Measurements from ENCODE around the gene LCE2D. TPM values are rescaled to one million over a fixed set of nuclear protein-coding genes. Genes with fewer than 3 reads are reported as not detected.
"Not testable (repeated sequence)": the region's sequence is repeated elsewhere in the genome, so short reads cannot be mapped to it uniquely, and the experiment has no call there.

The LCE2D gene, protein sequence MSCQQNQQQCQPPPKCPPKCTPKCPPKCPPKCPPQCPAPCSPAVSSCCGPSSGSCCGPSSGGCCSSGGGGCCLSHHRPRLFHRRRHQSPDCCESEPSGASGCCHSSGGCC
- not detected for polyA plus RNA-seq (ENCODE audit: insufficient read length)

DNA sequence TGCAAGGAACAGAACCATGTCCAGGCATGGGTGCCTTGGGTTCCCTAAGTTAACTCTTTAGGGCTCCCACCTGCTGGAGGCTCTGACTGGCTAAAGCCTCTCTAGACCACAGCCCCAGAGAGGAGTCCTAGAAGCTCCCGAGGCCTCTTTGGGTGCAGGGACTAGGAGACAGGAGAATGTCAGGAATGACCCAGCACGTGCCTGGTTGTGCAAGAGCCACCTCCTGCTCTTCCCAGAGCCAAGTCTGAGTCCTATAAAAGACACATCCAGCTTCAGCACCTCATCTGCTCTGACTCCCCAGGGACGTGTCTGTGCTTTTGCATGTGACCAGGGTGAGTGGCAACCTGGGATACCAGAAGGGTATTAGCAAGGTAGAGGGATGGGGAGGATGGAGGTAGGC, at the start of gene LCE2D:
LCE2D (plus strand) TSS at position 283 of the 400 bp plus-strand sequence. CDS start 726 bp downstream, outside the sequence.
- no peak for DNase-seq

DNA sequence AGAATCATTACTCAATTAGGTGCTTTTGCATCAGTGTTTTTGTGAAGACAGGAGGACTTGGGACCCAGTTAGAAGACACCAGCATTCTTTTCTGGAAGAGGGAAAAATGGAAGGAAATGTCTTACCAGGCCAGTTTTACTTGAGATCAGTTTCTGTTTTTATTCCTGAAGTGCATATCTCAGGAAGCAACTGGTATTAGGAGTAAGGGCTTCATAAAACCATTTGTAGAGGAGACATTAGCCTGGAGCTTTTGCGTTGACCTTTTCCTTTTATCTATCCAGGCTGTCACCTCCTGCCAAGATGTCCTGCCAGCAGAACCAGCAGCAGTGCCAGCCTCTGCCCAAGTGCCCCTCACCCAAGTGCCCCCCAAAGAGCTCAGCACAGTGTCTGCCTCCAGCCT, 49.7 kb upstream of the LCE2D start, which contains the start of gene LCE3B:
LCE3B (plus strand) TSS at position 301 of the 400 bp plus-strand sequence; CDS start at position 301, 0 bp downstream.
- no peak for DNase-seq

DNA sequence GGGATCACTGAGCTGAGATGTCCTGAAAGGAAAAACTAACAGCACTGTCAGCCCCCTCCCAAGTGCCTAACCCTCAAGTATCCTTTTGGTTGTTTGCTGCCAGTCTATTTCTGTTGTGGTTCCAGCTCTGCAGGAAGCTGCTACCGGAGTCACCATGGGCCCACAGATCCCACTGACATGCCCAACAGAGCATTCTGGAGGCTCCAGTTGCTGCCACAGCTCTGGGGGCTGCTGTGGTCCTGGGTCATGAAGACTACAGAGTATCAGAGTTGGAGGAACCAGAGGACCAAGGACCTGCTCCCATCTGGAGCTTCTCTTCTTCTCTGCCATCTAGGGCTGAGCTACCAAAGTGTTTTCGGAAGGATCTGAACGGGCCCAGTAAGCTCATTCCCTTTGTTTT, 41.2 kb upstream of the LCE2D start:
- no peak for DNase-seq

DNA sequence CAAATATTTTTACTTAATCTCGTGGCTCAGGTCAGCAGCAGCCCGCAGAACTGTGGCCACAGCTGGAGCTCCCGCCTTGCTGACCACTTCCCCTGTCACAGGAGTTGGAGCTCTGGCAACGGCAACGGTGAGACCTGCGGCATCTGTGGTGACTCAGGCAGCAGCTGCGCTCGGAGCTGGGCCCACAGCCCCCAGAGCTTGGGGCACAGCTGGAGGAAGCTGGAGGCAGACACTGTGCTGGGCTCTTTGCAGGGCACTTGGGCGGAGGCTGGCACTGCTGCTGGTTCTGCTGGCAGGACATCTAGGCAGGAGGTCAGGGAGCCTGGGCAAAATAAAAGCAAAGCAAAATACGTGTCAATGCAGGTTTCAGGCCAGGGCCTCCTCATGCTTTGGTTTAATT, 40.4 kb upstream of the LCE2D start, which contains the start of gene LCE3A:
LCE3A (minus strand) TSS at position 301 of the 400 bp plus-strand sequence; CDS start at position 301, 0 bp downstream.
- DNase-seq: peak; percentile 19

DNA sequence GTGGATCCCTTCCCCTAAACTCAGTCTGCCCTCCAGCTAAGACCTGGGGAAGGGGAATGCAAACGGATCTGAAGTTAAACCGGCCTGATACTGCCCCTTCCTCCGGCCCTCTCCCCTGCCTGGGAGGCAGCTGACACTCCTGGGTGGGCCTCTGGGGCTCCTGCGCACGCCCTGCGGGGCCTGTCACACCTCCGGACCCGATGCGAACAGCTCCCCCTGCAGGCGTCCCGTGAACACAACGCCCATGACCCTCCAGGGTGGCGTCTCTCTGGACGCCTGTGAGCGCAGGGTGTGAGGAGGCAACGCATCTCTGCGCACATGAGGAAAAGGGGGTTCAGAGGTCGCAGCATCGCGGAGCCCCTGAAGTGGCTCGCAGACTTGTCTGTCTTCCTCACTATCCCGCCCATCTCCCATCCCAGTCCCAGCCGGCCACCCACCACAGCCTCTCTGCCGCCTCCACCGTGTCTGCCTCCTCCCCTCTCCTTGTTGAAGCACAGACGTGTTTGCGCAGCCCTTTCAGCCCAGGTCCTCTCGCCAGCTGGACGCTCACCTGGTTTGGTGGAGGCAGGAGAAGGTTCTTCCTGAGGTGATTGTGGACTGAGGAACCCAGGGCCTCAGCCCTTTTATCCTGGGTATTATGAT, 39.9 kb upstream of the LCE2D start:
- no peak for DNase-seq

DNA sequence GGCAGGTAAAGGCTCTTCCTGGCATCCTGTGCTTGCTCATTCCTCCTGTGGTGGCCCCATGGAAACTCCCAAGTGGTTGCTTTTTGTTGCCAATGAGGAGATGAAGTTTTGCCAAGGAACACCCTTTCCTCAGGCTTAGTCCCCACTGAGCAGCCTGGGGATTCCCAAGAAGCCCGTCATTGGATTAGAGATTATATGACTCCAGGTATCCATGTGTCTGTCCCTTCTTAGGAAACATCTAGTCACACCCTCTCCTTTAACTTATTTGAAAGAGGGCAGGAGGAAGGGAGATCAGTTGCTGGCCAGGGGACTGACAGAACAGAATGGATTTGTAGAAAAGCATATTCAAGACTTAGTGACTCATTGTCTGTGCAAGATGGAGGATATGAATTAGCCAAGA, 36.4 kb upstream of the LCE2D start:
- DNase-seq: no peak

DNA sequence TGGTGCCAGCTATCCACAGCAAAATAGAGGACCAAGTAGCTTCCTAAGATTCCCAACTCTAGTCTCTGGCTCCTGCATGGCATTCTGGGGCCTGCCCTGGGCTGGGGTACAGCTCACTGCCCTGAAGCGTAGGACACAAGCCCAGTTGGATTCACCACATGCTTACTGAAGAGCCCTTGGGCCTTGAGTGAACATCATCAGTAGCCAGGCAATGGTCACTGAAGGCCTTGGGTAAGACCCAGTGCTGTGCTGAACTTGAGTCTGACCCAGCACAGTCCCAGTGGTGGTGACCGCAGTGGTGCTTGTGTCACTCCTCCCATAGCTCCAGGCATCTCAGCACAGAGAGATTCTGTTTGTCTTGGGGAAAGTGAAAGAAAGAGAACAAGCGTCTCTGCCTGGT, 32.6 kb upstream of the LCE2D start:
- no peak for DNase-seq

DNA sequence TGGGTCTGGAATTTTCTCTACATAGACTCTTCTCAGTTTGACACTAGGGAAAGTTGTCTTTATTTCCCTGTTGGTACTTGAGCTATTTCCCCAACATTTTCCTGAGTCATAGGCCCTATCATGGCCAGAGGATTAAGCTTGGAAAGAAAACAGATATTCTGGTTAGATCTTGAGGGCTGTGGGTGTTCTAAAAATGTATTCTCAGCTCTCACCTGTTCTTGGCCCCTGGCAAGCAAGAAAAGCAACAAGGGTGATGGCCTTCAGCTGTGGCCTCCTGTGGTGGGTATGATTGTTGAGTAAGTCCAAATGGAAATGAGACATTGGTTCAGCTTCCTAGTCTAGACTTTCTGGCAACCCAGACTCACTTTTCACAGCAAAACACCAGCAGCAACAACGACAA, 22.8 kb upstream of the LCE2D start:
- no peak for DNase-seq

DNA sequence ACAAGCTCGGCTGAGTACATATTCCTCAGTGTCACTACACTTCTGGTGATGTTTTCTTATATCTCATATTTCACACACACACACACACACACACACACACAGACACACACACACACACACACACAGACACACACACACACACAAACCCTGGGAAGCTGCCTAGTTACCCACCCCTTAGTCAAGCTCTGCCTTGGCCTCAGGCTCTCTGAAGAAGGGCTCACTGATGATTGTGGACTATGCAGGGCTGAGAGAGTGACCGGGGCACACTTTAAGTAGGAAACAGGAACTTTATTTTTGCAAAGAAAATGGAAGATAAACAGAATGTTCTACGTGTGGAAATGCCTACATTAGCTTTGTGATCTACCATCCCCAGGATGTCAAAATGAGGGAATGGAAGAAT, 19.2 kb upstream of the LCE2D start:
- DNase-seq: no peak

DNA sequence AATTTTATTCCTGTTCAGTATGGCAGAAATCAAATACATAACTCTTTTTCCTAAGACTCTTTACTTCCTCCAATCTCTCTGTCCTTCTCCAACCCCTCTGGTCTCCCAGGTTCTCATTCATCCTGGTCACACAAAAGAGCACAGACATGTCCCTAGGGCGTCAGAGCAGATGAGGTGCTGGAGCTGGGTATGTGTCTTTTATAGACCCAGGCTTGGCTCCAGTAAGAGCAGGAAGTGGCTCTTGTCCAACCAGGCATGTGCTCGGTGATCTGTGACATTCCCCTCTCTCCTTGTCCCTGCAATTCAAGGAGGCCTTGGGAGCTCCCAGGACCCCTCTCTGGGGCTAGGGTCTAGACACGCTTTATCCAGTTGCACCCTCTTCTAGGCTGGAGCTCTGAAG, 18.0 kb upstream of the LCE2D start:
- no peak for DNase-seq

DNA sequence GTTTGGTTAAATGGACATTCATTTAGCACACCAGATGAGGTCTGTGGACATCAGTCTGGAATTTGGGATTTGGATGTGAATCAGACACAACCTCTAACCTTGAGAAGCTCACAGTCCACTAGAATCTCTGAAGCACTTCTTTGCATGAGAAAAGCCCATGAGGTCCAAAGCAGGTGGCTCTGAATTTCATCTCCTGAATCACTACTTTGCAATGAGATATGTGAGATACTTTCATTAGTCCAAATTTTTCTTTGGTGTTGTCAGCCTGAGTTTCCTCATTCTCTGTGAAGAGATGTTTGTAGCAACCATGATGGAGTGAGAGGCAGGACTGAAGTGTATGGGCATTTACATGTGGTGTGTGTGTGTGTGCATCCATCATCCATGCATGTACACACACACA, 16.5 kb upstream of the LCE2D start:
- no peak for DNase-seq

DNA sequence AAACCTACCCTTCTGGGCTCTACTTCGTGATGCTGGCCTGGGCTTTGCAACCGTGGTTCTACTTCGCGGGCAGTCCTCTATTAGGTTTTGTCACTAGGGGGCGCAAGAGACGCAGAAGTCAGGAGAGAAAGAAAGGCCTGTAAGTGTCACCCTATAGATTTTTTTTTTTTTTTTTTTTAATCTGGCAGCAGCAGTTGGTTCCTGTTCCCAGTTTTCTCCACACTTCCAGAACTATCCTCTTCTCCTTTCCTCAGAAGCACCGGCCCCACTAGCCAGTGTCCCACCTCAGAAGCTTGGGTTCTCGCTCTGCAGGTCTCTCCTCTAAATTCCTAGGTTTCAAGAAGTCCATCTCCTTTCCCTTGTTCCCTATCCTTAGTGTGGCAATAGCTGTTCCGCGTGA, 9.1 kb upstream of the LCE2D start:
- DNase-seq: peak; percentile 36

DNA sequence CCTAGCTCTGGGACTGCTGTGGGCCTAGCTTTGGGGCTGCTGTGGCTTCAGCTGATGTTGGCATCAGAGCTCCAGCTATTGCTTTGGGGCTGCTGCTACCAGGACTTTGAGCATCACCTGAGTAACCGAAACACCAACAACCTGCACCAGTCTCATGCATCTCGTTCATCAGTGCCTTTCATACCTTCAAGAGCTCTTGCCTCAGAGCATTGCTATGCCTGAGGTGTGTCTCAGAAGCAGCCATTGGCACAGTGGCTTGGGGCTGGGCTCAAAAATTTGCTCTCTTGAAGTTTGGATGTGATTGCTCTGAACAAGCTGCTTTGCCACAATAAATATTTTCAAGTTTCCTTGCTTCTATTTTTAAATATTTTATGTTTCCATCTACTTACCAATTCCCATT, 6.7 kb upstream of the LCE2D start:
- no peak for DNase-seq

DNA sequence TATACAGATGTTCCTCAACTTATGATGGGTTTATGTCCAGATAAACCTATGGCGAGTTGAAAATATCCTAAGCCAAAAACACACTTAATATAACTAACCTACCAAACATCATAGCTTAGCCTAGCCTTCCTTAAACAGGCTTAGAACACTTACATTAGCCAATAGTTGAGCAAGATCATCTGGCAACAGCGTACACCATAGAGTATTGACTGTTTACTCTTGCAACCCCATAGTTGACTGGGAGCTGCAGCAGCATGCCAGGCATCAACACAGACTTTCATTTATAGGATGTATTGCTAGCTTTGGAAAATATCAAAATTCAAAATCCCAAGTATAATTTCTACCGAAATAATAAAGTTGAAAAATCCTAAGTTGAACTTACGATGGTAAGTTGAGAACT, 5.5 kb upstream of the LCE2D start:
- DNase-seq: no peak

DNA sequence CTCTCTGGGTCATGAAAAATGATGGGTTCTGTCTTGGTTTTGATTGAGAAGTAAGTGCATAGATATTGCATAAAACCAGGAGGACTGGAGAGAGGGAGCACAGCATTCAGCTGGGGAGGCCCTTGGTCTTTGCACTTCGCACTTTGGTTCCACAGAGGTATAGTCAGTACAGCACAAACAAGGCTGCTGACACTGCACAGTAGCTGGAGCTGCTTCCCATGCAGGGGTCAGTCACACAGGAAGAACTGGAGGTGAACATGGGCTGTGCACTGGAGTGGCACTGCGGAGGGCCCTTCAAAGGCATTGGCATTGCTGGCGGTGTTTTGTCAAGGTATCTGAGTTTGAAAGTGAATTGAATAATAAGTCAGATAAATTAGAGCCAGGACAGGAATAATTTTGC, 4.5 kb upstream of the LCE2D start:
- no peak for DNase-seq

DNA sequence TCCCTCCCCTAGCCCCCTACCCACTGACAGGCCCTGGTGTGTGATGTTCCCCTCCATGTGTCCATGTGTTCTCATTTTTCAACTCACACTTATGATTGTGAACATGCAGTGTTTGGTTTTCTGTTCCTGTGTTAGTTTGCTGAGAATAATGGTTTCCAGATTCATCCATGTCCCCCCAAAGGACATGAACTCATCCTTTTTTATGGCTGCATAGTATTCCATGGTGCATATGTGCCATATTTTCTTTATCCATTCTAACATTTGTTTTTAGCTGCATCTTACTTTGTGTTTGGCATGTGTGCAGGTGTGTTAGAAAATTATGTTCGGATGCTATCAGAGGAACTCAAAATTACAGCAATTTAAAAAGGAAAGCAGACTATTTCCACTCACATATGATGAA, 3.0 kb downstream of the LCE2D start:
- DNase-seq: not testable (repeated sequence)

DNA sequence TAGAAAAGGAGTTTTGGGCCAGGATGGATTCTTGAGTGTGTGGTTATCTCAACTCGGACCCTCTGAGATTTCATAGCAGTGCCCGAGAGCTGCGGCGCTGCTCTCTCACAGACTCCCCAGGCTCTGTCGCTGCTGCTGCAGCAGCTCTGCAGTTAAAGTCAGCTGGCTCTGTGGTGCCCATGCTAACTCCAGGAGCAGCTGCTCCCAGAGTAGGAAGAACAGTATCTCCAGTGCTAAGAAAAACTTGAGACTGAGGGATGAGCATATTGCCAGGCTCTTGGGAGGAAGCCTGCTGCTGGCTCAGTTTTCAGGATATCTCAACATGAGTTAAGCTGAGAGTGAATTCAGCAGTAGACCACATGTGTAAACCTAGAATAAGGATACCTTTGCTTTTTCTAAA, 4.5 kb downstream of the LCE2D start:
- no peak for DNase-seq

DNA sequence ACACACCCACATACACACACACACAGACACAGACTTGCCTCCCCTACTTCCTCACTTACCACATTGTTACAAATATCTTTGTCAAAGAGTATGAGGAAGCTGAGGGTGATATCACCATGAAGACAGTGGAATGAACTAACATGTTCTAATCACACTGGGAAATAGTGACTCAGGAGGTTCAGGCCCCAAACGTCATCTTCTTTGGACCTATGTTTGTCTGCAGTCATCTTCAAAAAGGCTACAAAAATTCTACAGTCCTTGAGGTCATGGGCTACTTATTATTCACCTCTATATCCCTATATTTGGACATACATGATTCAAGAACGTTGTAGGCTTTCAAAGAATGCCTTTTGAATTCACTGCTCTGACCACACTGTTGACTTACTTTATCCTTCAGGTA, 9.8 kb downstream of the LCE2D start:
- DNase-seq: no peak

DNA sequence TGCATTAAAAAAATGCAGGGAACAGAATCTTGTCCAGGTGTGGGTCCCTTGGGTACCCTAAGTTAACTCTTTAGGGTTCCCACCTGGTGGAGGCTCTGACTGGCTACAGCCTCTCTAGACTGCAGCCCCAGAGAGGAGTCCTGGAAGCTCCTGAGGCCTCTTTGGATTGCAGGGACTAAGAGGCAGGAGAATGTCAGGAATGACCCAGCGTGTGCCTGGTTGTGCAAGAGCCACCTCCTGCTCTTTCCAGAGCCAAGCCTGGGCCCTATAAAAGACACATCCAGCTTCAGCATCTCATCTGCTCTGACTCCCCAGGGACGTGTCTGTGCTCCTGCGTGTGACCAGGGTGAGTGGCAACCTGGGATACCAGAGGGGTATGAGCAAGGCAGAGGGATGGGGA, 11.8 kb downstream of the LCE2D start, which contains the start of gene LCE2C:
LCE2C (plus strand) TSS at position 297 of the 400 bp plus-strand sequence. CDS start 737 bp downstream, outside the sequence.
- DNase-seq: not testable (repeated sequence)

DNA sequence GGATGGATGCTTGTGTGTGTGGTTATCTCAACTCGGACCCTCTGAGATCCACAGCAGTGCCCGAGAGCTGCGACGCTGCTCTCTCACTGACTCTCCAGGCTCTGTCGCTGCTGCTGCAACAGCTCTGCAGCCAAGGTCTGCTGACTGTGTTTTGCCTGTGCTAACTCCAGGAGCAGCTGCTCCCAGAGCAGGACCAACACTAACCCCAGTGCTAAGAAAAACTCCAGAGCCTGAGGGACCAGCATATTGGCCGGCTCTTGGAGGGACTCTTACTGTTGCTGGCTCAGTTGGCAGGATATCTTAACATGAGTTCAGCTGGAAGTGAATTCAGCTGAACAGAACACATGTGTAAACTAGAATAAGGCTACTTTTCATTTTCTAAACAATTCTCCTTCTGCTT, 16.3 kb downstream of the LCE2D start:
- peak; percentile 12 for DNase-seq

DNA sequence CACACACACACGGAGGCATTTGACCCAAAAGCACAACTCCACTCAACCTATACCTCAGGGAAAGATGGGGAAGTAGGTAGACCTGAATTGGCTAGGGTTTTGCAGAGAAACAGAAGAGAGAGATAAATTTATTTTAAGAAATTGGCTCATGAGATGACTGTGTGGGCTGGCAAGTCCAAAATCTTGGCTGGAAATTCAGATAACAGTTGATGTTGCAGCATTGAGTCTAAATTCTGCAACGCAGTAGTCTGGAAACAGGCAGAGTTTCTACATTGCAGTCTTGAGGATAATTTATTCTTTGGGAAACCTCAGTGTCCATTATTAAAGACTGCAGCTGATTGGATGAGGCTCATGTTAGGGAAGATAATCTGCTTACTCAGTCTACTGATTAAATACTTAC, 18.4 kb downstream of the LCE2D start:
- DNase-seq: no peak

DNA sequence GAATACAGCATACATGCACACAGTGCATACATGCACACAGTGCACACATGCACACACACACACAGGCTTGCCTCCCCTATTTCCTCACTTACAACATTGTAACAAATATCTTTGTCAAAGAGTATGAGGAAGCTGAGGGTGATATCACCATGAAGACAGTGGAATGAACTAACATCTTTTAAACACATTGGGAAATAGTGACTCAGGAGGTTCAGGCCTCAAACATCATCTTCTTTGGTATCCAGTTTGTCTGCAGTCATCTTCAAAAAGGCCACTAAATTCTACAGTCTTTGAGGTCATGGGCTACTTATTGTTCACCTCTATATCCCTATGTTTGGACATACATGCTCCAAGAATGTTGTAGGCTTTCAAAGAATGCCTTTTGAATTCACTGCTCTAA, 20.7 kb downstream of the LCE2D start:
- no peak for DNase-seq

DNA sequence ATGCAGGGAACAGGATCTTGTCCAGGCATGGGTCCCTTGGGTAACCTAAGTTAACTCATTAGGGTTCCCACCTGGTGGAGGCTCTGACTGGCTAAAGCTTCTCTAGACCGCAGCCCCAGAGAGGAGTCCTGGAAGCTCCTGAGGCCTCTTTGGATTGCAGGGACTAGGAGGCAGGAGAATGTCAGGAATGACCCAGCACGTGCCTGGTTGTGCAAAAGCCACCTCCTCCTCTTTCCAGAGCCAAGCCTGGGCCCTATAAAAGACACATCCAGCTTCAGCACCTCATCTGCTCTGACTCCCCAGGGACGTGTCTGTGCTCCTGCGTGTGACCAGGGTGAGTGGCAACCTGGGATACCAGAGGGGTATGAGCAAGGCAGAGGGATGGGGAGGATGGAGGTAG, 22.6 kb downstream of the LCE2D start, which contains the start of gene LCE2B:
LCE2B (plus strand) TSS at position 301 of the 400 bp plus-strand sequence. CDS start 721 bp downstream, outside the sequence.
- DNase-seq: not testable (repeated sequence)
